GM19035 (cell line): ENCODE measurements around the gene SSTR1.

Experiments used
- ATAC-seq: cut with Tn5 transposase; IDR thresholded peaks from one replicate; pipeline ENCODE4 v1.9.1; 2021; ENCODE audit not compliant: unreplicated experiment

Gene SSTR1

GRCh38 chr14:38233218-38233617 is 25.5 kb downstream of the SSTR1 start:
- no peak for ATAC-seq

- ATAC-seq = no peak
Observed at GRCh38 chr14:38238332-38238731, 30.6 kb downstream of the SSTR1 start.

- no peak for ATAC-seq
Observed at GRCh38 chr14:38238878-38239277, 31.2 kb downstream of the SSTR1 start.

- ATAC-seq = no peak
Observed at GRCh38 chr14:38243696-38244240, 36.1 kb downstream of the SSTR1 start.

GRCh38 chr14:38248321-38249028 is 40.8 kb downstream of the SSTR1 start:
- no peak for ATAC-seq

GRCh38 chr14:38250331-38250730 is 42.6 kb downstream of the SSTR1 start:
- no peak for ATAC-seq

- ATAC-seq = no peak
Observed at GRCh38 chr14:38252066-38252710, 44.5 kb downstream of the SSTR1 start.

- ATAC-seq = no peak
Observed at GRCh38 chr14:38253676-38254075, 46.0 kb downstream of the SSTR1 start.

- ATAC-seq = no peak
Observed at GRCh38 chr14:38254571-38255407, 47.1 kb downstream of the SSTR1 start.

- no peak for ATAC-seq
Observed at GRCh38 chr14:38255408-38255672, 47.6 kb downstream of the SSTR1 start.

GRCh38 chr14:38255673-38256532 is 48.2 kb downstream of the SSTR1 start, which contains the start of gene CLEC14A:
TSS of gene CLEC14A (minus strand) at chr14:38256093. CDS start at chr14:38256022, 71 bp downstream.
- no peak for ATAC-seq

GRCh38 chr14:38256533-38256840 is 48.8 kb downstream of the SSTR1 start:
- ATAC-seq = no peak

- ATAC-seq = no peak
Observed at GRCh38 chr14:38257507-38257906, 49.8 kb downstream of the SSTR1 start.

- no peak for ATAC-seq
Observed at GRCh38 chr14:38261620-38262019, 53.9 kb downstream of the SSTR1 start.
